CD14-positive monocyte (primary cell): Measurements from ENCODE around the gene PVR. TPM values are rescaled to one million over a fixed set of nuclear protein-coding genes. Genes with fewer than 3 reads are reported as not detected.

Experiments used
- DNase-seq, 3 donors: peaks; one replicate each; pipeline ENCODE4 v3.0.0-alpha.2; 2011 to 2022
- H2AFZ ChIP-seq: 2 replicates; pipeline ENCODE4 v1.6.0; 2012; ENCODE audit warnings: mild to moderate bottlenecking, low read depth, low read length, inconsistent platforms; ENCODE audit not compliant: insufficient read depth, poor library complexity, severe bottlenecking
- H3K27ac ChIP-seq, 2 donors: 1 replicate in 1 of 2; 2 replicates in 1 of 2; pipeline ENCODE4 v1.5.1; 2012 to 2013; ENCODE audit warnings: low read length in 2 of 2, control low read depth in 1 of 2, inconsistent platforms in 1 of 2, low read depth in 1 of 2, mild to moderate bottlenecking in 1 of 2
- H3K27me3 ChIP-seq, 2 donors: one replicate each; pipeline versions ENCODE4 v1.6.0 to v1.6.1; 2011 to 2013; ENCODE audit warnings: low read length in 2 of 2; ENCODE audit not compliant: control insufficient read depth in 2 of 2, insufficient read depth in 2 of 2
- H3K36me3 ChIP-seq, 2 donors: replicated peaks in 1 of 2; 1 replicate in 1 of 2; 2 replicates in 1 of 2; pipeline versions ENCODE4 v1.5.1 to v1.6.1; 2012 to 2013; ENCODE audit warnings: low read length in 2 of 2, control low read depth in 1 of 2, inconsistent platforms in 1 of 2, mild to moderate bottlenecking in 1 of 2; ENCODE audit not compliant: insufficient read depth in 2 of 2, control insufficient read depth in 1 of 2
- H3K4me1 ChIP-seq, 2 donors: 1 replicate in 1 of 2; 2 replicates in 1 of 2; pipeline versions ENCODE4 v1.5.1 to v1.6.1; 2012 to 2013; ENCODE audit warnings: low read length in 2 of 2, control low read depth in 1 of 2, inconsistent platforms in 1 of 2, mild to moderate bottlenecking in 1 of 2, moderate library complexity in 1 of 2; ENCODE audit not compliant: insufficient read depth in 2 of 2, control insufficient read depth in 1 of 2
- H3K4me2 ChIP-seq: replicated peaks from 2 replicates; pipeline ENCODE3; 2012; ENCODE audit warnings: low read length, moderate library complexity, mild to moderate bottlenecking; ENCODE audit not compliant: poor library complexity, severe bottlenecking; ENCODE audit errors: extremely low read depth
- H3K4me3 ChIP-seq, 3 experiments: fragments of 200-600 bp in 1 of 3; sonication (generic) in 1 of 3; replicated peaks in 1 of 3; 1 replicate in 2 of 3; 2 replicates in 1 of 3; pipeline ENCODE4 v1.5.1; 2011 to 2013; ENCODE audit warnings: low read length in 3 of 3, mild to moderate bottlenecking in 3 of 3, control low read depth in 2 of 3, low read depth in 2 of 3, inconsistent platforms in 1 of 3, moderate library complexity in 1 of 3
- H3K79me2 ChIP-seq: 2 replicates; pipeline ENCODE4 v1.6.0; 2012; ENCODE audit warnings: mild to moderate bottlenecking, control low read depth, inconsistent platforms, low read length, moderate library complexity; ENCODE audit not compliant: insufficient read depth
- H3K9ac ChIP-seq: 2 replicates; pipeline ENCODE4 v1.6.0; 2017; ENCODE audit warnings: low read length, mild to moderate bottlenecking; ENCODE audit not compliant: insufficient read depth, poor library complexity, severe bottlenecking
- H3K9me3 ChIP-seq, 2 donors: replicated peaks in 1 of 2; 1 replicate in 1 of 2; 2 replicates in 1 of 2; pipeline versions ENCODE4 v1.5.1 to v1.6.1; 2012 to 2013; ENCODE audit warnings: low read length in 2 of 2, control low read depth in 1 of 2; ENCODE audit not compliant: control insufficient read depth in 1 of 2, insufficient read depth in 1 of 2
- H4K20me1 ChIP-seq: 2 replicates; pipeline ENCODE4 v1.6.0; 2012; ENCODE audit warnings: mild to moderate bottlenecking, low read length, control low read depth, moderate library complexity; ENCODE audit not compliant: insufficient read depth
- H3K27ac Mint-ChIP-seq, 7 donors: one replicate each; pipeline ENCODE4 v1.8.0; 2020; ENCODE audit warnings: mild to moderate bottlenecking in 7 of 7, mixed read lengths in 7 of 7, moderate library complexity in 6 of 7, inconsistent platforms in 2 of 7
- H3K27me3 Mint-ChIP-seq, 3 donors: one replicate each; pipeline ENCODE4 v1.8.0; 2021 to 2022; ENCODE audit warnings: low read depth in 3 of 3, mild to moderate bottlenecking in 3 of 3, mixed read lengths in 3 of 3, moderate library complexity in 3 of 3, inconsistent platforms in 1 of 3
- H3K36me3 Mint-ChIP-seq, 2 donors: one replicate each; pipeline ENCODE4 v1.8.0; 2020; ENCODE audit warnings: mixed read lengths in 2 of 2, inconsistent platforms in 1 of 2, mild to moderate bottlenecking in 1 of 2
- H3K4me1 Mint-ChIP-seq: one replicate; pipeline ENCODE4 v1.8.0; 2020; ENCODE audit warnings: mild to moderate bottlenecking, mixed read lengths
- H3K4me3 Mint-ChIP-seq, 2 donors: one replicate each; pipeline ENCODE4 v1.8.0; 2020; ENCODE audit warnings: mild to moderate bottlenecking in 2 of 2, mixed read lengths in 2 of 2, moderate library complexity in 1 of 2
- H3K9me3 Mint-ChIP-seq, 7 donors: one replicate each; pipeline ENCODE4 v1.8.0; 2020 to 2022; ENCODE audit warnings: mixed read lengths in 7 of 7, mild to moderate bottlenecking in 6 of 7, moderate library complexity in 6 of 7, inconsistent platforms in 2 of 7
- CTCF ChIP-seq: fragments of 200-600 bp; IDR thresholded peaks from one replicate; pipeline ENCODE4 v1.8.0; 2022; ENCODE audit warnings: antibody characterized with exemption, mild to moderate bottlenecking
- WGBS: methylation state at CpG from one replicate; pipeline ENCODE4 v1.1.5; 2013; ENCODE audit warnings: missing lambda C conversion rate; ENCODE audit not compliant: insufficient coverage; 5-methylcytosine and 5-hydroxymethylcytosine counted together
- intact Hi-C, 2 donors: fragments of 100-400 bp; cut with micrococcal nuclease; formaldehyde crosslinking; loops; one replicate each; pipeline versions ENCODE4 v1.15.0 to v1.15.1; 2023
- polyA plus RNA-seq, 3 donors: library from polyadenylated mRNA; depleted of rRNA in 1 of 3; unstranded in 2 of 3; stranded (reverse) in 1 of 3; fragments of 300-500 nt in 2 of 3; fragments of >200 nt in 1 of 3; fragmentation: Illumina TruSeq in 2 of 3; gene quantifications; 1 replicate in 2 of 3; 2 replicates in 1 of 3; pipeline ENCODE4 v1.2.3, GENCODE V29; 2012 to 2021

The PVR gene
- polyA plus RNA-seq, 3 donors = 10.1 to 20.2 (median 12.9) TPM

DNA sequence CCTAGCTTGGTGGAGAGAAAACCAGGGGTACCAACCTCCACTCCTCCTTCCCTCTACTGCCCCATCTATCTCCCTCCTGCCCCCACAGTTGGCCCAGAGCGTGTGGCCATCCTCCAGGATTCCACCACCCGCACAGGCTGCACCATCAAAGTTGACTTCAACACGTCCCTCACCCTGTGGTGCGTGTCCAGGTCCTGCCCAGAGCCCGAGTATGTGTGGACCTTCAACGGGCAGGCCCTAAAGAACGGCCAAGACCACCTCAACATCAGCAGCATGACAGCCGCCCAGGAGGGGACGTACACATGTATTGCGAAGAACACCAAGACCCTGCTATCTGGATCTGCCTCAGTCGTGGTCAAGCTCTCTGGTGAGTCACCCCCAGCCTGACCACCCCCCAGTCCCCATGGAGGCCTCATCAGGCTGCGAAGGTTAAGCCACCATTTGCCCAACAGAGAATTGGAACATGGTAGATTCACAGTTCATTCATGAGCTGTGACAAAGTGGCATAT, 61.8 kb downstream of the PVR start:
- no peaks in the 10 kb centered on the region for H3K36me3 ChIP-seq
- H3K79me2 ChIP-seq = no peaks in the 10 kb centered on the region
- H3K9me3 ChIP-seq = no peaks in the 10 kb centered on the region
- no peak overlapping the region for H3K4me3 ChIP-seq
- H3K4me1 ChIP-seq = no peaks in the 10 kb centered on the region
- H3K27ac Mint-ChIP-seq = no peak overlapping the region
- H2AFZ ChIP-seq = no peak overlapping the region
- no peak overlapping the region for H3K4me3 Mint-ChIP-seq
- DNase-seq = no peak
- peaks cover 2% of the 10 kb centered on the region in 3 donors for H3K27me3 Mint-ChIP-seq
- no peaks in the 10 kb centered on the region for H3K9me3 Mint-ChIP-seq
- no peak for TF ChIP-seq CTCF
- WGBS = 94% methylated on average over 12 of the region's 12 CpGs
- no peaks in the 10 kb centered on the region for H3K4me1 Mint-ChIP-seq
- H3K36me3 Mint-ChIP-seq = no peaks in the 10 kb centered on the region
- H3K27me3 ChIP-seq = no peaks in the 10 kb centered on the region
- no peak overlapping the region for H3K4me2 ChIP-seq
- H4K20me1 ChIP-seq = no peaks in the 10 kb centered on the region
- H3K9ac ChIP-seq = no peak overlapping the region
- intact Hi-C loops = no loop called here
- H3K27ac ChIP-seq = no peak overlapping the region

DNA sequence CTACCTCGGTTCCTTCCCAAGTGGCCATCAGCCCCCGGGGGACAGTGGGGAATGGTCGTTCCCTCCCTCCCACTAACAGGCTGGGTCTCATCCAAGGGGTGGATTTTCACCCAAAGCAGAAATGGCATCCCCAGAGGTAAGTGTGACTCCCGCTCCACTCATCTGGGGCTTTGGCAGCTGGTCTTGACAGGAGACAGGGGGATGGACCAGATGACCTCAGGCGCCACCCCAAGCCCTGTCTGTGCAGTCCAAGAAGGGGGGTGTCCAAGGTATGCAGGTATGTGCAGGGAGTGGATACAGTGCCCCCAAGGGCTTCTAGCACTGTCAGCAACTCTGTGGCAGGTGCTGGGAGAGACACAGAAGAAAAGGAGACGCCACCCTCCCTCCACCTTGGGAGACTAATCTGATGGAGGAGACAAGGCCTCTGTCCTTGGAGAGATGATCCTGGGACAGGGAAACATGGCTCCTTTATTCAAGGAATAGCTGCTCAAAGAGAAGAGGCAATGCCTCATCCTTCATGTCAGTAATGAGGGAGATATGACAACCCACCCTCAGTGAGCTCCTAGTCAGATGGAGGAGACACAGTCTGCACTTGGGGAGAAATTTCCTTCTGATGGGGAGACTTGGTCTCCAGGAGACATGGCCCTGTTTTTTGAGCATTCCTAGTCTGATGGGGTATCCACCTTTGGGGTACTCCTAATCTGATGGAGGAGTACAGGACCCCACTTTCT, 63.0 kb downstream of the PVR start:
- DNase-seq = no peak

More for the DNA sequence above, 63.0 kb downstream of the PVR start:
- Histone ChIP-seq H3K27ac (no peak overlapping the region), H3K4me1 (no peaks in the 10 kb centered on the region), H3K27me3 (no peaks in the 10 kb centered on the region), H3K4me2 (no peak overlapping the region), H3K9ac (no peak overlapping the region), H3K36me3 (no peaks in the 10 kb centered on the region), H3K4me3 (no peak overlapping the region), H4K20me1 (no peaks in the 10 kb centered on the region), H3K9me3 (no peaks in the 10 kb centered on the region), H2AFZ (no peak overlapping the region), H3K79me2 (no peaks in the 10 kb centered on the region)
- Mint-ChIP-seq H3K9me3 (no peaks in the 10 kb centered on the region), H3K36me3 (no peaks in the 10 kb centered on the region), H3K27ac (no peak overlapping the region), H3K4me3 (no peak overlapping the region), H3K4me1 (no peaks in the 10 kb centered on the region), H3K27me3 (peaks cover 2% of the 10 kb centered on the region in 3 donors)
- no peak for TF ChIP-seq CTCF
- intact Hi-C loops = no loop called here
- WGBS = 100% methylated on average over 2 of the region's 6 CpGs
